Measurements from ENCODE around the gene SPRED2. TPM values are rescaled to one million over a fixed set of nuclear protein-coding genes. Genes with fewer than 3 reads are reported as not detected.

Gene SPRED2
- total and polyA plus RNA-seq, 10 donors, result 3.5 to 26.4 (median 13.8) TPM

DNA sequence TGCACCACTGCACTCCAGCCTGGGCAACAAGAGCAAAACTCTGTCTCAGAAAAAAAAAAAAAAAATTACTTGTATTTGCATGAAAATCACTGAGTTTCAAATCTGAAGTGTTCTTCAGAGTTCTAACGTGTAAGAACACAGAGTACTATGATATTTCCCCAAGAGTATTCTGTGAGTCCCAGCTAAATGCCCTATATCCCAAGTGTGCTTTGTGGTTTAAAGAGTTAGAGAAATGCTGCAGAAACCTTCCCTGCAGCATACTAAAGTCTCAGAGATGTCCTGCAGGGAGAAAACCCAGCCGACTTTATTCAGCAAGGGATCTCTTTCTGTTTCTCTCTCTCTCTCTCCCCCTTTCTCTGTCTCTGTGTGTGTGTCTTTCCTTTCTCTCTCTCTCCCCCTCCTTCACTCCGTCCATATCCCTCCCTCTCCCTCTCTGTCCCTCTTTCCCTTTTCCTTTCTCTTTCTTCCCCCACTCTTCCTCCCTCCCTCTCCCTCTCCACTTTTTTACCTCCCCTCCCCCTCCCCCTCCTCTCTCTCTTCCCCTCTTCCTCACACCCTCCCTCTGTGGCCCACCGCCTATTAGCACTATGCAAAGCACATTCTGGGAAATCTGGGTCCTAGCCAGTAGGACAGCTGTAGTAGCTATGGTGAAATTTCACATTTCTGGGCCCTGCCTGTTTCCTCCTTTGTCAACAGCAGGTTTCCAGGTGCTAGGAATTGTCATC, 150.6 kb downstream of the SPRED2 start:
- no peaks in the 10 kb centered on the region for H3K9me3 ChIP-seq
- no peak overlapping the region for H3K4me3 ChIP-seq
- no peaks in the 10 kb centered on the region for H3K27me3 ChIP-seq (replicated peaks in 1 of 7)
- WGBS, 5 donors, result 42 to 55% (median 54%) methylated on average over 4 of the region's 4 CpGs
- intact Hi-C loops (cut with DNase I; ENCODE audit: low total_unique reads), result no loop called here
- TF ChIP-seq POLR2A (IDR thresholded peaks at IDR 0.05) (no peak), POLR2AphosphoS5 (IDR thresholded peaks at IDR 0.05) (no peak)
- TF ChIP-seq, protein P1, sequence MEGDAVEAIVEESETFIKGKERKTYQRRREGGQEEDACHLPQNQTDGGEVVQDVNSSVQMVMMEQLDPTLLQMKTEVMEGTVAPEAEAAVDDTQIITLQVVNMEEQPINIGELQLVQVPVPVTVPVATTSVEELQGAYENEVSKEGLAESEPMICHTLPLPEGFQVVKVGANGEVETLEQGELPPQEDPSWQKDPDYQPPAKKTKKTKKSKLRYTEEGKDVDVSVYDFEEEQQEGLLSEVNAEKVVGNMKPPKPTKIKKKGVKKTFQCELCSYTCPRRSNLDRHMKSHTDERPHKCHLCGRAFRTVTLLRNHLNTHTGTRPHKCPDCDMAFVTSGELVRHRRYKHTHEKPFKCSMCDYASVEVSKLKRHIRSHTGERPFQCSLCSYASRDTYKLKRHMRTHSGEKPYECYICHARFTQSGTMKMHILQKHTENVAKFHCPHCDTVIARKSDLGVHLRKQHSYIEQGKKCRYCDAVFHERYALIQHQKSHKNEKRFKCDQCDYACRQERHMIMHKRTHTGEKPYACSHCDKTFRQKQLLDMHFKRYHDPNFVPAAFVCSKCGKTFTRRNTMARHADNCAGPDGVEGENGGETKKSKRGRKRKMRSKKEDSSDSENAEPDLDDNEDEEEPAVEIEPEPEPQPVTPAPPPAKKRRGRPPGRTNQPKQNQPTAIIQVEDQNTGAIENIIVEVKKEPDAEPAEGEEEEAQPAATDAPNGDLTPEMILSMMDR (IDR thresholded peaks at IDR 0.05 in 8 of 11, conservative IDR thresholded peaks at IDR 0.05 in 3 of 11), result no peak
- no peak overlapping the region for H3K27ac ChIP-seq
- no peaks in the 10 kb centered on the region for H3K36me3 ChIP-seq
- DNase-seq, result no peak
- peaks cover 0 to 16% (median 13%) of the 10 kb centered on the region in 6 donors for H3K4me1 ChIP-seq

- H3K36me3 ChIP-seq, result peaks cover 0 to 9% (median 0%) of the 10 kb centered on the region in 6 donors
- no peaks in the 10 kb centered on the region for H3K27me3 ChIP-seq (replicated peaks in 1 of 7)
- TF ChIP-seq, protein P1 (IDR thresholded peaks at IDR 0.05 in 8 of 11, conservative IDR thresholded peaks at IDR 0.05 in 3 of 11), result no peak
- no peak for TF ChIP-seq POLR2A (IDR thresholded peaks at IDR 0.05)
- TF ChIP-seq POLR2AphosphoS5 (IDR thresholded peaks at IDR 0.05), result no peak
- no peaks in the 10 kb centered on the region for H3K9me3 ChIP-seq
- no peak overlapping the region for H3K4me3 ChIP-seq
- WGBS, 5 donors, result 91 to 97% (median 95%) methylated on average over 6 of the region's 6 CpGs
- no peak overlapping the region for H3K27ac ChIP-seq
- no peak for DNase-seq
- H3K4me1 ChIP-seq, result peaks cover 0 to 20% (median 13%) of the 10 kb centered on the region in 6 donors
- intact Hi-C loops (cut with DNase I; ENCODE audit: low total_unique reads), result no loop called here
These were observed 152.6 kb downstream of the SPRED2 start for GRCh38 chr2:65279756-65280155.

DNA sequence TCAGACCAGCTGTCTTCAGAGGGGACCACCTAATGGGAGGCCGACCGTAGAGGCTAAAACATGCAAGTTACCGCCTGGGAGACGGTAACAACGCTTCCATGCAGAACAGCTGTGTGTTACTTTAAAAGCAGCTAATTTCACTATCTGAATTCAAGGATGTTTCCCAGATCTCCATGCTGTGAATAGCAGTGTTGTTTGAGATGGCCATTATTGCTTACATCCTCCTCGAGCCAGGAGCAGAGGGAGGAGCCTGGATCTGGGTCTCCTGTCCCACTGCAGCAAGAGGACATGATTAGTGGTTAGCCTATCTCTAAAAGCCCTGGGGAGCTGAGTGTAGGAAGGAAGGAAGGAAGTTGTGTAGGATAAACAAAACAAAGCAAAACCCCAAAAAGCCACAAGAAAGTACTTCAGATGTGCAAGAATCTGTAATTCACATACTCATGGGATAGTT, 153.8 kb downstream of the SPRED2 start:
- no peaks in the 10 kb centered on the region for H3K9me3 ChIP-seq
- TF ChIP-seq, protein P1 (IDR thresholded peaks at IDR 0.05 in 8 of 11, conservative IDR thresholded peaks at IDR 0.05 in 3 of 11), result no peak
- peak in 1 of 3 donors; percentile 29 for TF ChIP-seq POLR2AphosphoS5 (IDR thresholded peaks at IDR 0.05)
- intact Hi-C loops (cut with DNase I; ENCODE audit: low total_unique reads), result no loop called here
- no peaks in the 10 kb centered on the region for H3K27me3 ChIP-seq (replicated peaks in 1 of 7)
- peaks cover 0 to 21% (median 2%) of the 10 kb centered on the region in 6 donors for H3K36me3 ChIP-seq
- H3K4me1 ChIP-seq, result peaks cover 0 to 20% (median 13%) of the 10 kb centered on the region in 6 donors
- 42 to 56% (median 52%) methylated on average over 6 of the region's 6 CpGs for WGBS, 5 donors
- no peak overlapping the region for H3K4me3 ChIP-seq
- H3K27ac ChIP-seq, result no peak overlapping the region
- DNase-seq, result no peak

GRCh38 chr2:65277791-65278483, 154.5 kb downstream of the SPRED2 start:
- no peaks in the 10 kb centered on the region for H3K27me3 ChIP-seq (replicated peaks in 1 of 7)
- TF ChIP-seq, protein P1 (IDR thresholded peaks at IDR 0.05 in 8 of 11, conservative IDR thresholded peaks at IDR 0.05 in 3 of 11), result no peak
- TF ChIP-seq POLR2A (IDR thresholded peaks at IDR 0.05), result no peak
- no peak for TF ChIP-seq POLR2AphosphoS5 (IDR thresholded peaks at IDR 0.05)
- H3K36me3 ChIP-seq, result peaks cover 0 to 27% (median 6%) of the 10 kb centered on the region in 6 donors
- no peak overlapping the region for H3K27ac ChIP-seq
- WGBS, 5 donors, result 73 to 84% (median 79%) methylated on average over 5 of the region's 5 CpGs
- H3K9me3 ChIP-seq, result no peaks in the 10 kb centered on the region
- H3K4me1 ChIP-seq, result peaks cover 0 to 20% (median 13%) of the 10 kb centered on the region in 6 donors
- intact Hi-C loops (cut with DNase I; ENCODE audit: low total_unique reads), result no loop called here
- H3K4me3 ChIP-seq, result no peak overlapping the region
- no peak for DNase-seq

Measured in spleen (tissue), 11 donors.